H1 (cell line): ENCODE results near the gene ADRB1. TPM values are rescaled to one million over a fixed set of nuclear protein-coding genes. Genes with fewer than 3 reads are reported as not detected.

ENCODE experiments used
- CBX8 ChIP-seq: fragments of 300-800, 300-1000 bp; sonication (generic); IDR thresholded peaks from 2 replicates; pipeline ENCODE4 v1.7.1; 2016; ENCODE audit warnings: low read depth, low read length, borderline replicate concordance
- CHD1 ChIP-seq: IDR thresholded peaks from 2 replicates; pipeline ENCODE4 v1.6.1; 2012; ENCODE audit warnings: low read depth, low read length, improper control_type of control experiment
- CTBP2 ChIP-seq: IDR thresholded peaks from 2 replicates; pipeline ENCODE4 v1.7.0; 2011; ENCODE audit warnings: borderline replicate concordance, mild to moderate bottlenecking, moderate library complexity, mixed read lengths, low read length; ENCODE audit not compliant: insufficient read depth, insufficient read length
- EGR1 ChIP-seq: IDR thresholded peaks from 2 replicates; pipeline ENCODE4 v1.6.1; 2011; ENCODE audit warnings: low read depth, low read length, borderline replicate concordance
- JUND ChIP-seq: IDR thresholded peaks from 2 replicates; pipeline ENCODE4 v1.6.1; 2011; ENCODE audit warnings: mild to moderate bottlenecking, improper control_type of control experiment, low read length
- MAFK ChIP-seq: IDR thresholded peaks from 2 replicates; pipeline ENCODE4 v1.6.1; 2012; ENCODE audit warnings: low read depth, mild to moderate bottlenecking, improper control_type of control experiment, low read length
- RAD21 ChIP-seq, 2 experiments: IDR thresholded peaks in 1 of 2; conservative IDR thresholded peaks in 1 of 2; 2 replicates each; pipeline ENCODE4 v1.6.1; 2011; ENCODE audit warnings: low read depth in 2 of 2, low read length in 2 of 2, improper control_type of control experiment in 1 of 2, inconsistent platforms in 1 of 2, mild to moderate bottlenecking in 1 of 2, moderate library complexity in 1 of 2
- TAF1 ChIP-seq: IDR thresholded peaks from 2 replicates; pipeline ENCODE4 v1.6.1; 2011; ENCODE audit warnings: mild to moderate bottlenecking, low read depth, low read length
- TEAD4 ChIP-seq: IDR thresholded peaks from 2 replicates; pipeline ENCODE4 v1.6.1; 2012; ENCODE audit warnings: low read depth, low read length, inconsistent platforms, mixed read lengths
- polyA plus RNA-seq, 7 experiments: library from polyadenylated mRNA; depleted of rRNA in 3 of 7; stranded (reverse) in 5 of 7; unstranded in 2 of 7; fragments of >200 nt in 5 of 7; fragments of 200-250 nt in 2 of 7; gene quantifications; 1 replicate in 5 of 7; 2 replicates in 1 of 7; 4 replicates in 1 of 7; pipeline versions ENCODE4 v1.2.1 to v1.2.3, GENCODE V29; 2011 to 2013; ENCODE audit warnings: missing spikeins in 2 of 7, mixed read lengths in 2 of 7
- total RNA-seq: library from RNA; stranded (reverse); fragmentation: NEBNext Ultra II Directional; extraction: Animal tissue kit (Norgen Biotek cat#: 25700); gene quantifications from 2 replicates; pipeline ENCODE4 v1.2.1, GENCODE V29; 2021
- TF ChIP-seq, protein P1 (sequence below): fragments of 300-600 bp; sonication (generic); IDR thresholded peaks from 2 replicates; pipeline ENCODE4 v1.7.1; 2012; ENCODE audit warnings: low read length, moderate library complexity, mild to moderate bottlenecking, inconsistent platforms; ENCODE audit not compliant: insufficient replicate concordance
- TF ChIP-seq, protein P2 (sequence below): IDR thresholded peaks from 2 replicates; pipeline ENCODE4 v1.6.1; 2011; ENCODE audit warnings: low read length, improper control_type of control experiment

Gene ADRB1
- total and polyA plus RNA-seq, 2 of the 8 experiments (the other 6 are each of a cell fraction or from before 2014, with no cell fraction given) = 0.14 to 0.48 TPM

DNA sequence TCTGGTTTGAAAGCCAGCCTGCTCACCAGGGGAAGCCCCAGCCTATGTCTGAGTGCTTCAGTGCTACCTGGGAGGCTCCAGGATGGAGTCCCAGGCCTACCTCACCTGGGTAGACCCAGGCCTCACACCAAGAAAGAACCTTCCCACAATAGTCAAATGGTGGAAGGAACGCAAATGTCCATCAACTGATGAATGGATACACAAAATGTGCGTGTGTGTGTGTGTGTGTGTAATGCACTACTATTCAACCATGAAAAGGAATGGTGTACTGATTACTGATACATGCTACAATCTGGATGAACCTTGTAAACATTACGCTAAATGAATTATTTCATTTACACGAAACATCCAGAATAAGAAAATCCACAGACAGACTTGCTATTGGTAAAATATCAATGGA is 15.2 kb upstream of the ADRB1 start (continued):
- TF ChIP-seq, protein P1, sequence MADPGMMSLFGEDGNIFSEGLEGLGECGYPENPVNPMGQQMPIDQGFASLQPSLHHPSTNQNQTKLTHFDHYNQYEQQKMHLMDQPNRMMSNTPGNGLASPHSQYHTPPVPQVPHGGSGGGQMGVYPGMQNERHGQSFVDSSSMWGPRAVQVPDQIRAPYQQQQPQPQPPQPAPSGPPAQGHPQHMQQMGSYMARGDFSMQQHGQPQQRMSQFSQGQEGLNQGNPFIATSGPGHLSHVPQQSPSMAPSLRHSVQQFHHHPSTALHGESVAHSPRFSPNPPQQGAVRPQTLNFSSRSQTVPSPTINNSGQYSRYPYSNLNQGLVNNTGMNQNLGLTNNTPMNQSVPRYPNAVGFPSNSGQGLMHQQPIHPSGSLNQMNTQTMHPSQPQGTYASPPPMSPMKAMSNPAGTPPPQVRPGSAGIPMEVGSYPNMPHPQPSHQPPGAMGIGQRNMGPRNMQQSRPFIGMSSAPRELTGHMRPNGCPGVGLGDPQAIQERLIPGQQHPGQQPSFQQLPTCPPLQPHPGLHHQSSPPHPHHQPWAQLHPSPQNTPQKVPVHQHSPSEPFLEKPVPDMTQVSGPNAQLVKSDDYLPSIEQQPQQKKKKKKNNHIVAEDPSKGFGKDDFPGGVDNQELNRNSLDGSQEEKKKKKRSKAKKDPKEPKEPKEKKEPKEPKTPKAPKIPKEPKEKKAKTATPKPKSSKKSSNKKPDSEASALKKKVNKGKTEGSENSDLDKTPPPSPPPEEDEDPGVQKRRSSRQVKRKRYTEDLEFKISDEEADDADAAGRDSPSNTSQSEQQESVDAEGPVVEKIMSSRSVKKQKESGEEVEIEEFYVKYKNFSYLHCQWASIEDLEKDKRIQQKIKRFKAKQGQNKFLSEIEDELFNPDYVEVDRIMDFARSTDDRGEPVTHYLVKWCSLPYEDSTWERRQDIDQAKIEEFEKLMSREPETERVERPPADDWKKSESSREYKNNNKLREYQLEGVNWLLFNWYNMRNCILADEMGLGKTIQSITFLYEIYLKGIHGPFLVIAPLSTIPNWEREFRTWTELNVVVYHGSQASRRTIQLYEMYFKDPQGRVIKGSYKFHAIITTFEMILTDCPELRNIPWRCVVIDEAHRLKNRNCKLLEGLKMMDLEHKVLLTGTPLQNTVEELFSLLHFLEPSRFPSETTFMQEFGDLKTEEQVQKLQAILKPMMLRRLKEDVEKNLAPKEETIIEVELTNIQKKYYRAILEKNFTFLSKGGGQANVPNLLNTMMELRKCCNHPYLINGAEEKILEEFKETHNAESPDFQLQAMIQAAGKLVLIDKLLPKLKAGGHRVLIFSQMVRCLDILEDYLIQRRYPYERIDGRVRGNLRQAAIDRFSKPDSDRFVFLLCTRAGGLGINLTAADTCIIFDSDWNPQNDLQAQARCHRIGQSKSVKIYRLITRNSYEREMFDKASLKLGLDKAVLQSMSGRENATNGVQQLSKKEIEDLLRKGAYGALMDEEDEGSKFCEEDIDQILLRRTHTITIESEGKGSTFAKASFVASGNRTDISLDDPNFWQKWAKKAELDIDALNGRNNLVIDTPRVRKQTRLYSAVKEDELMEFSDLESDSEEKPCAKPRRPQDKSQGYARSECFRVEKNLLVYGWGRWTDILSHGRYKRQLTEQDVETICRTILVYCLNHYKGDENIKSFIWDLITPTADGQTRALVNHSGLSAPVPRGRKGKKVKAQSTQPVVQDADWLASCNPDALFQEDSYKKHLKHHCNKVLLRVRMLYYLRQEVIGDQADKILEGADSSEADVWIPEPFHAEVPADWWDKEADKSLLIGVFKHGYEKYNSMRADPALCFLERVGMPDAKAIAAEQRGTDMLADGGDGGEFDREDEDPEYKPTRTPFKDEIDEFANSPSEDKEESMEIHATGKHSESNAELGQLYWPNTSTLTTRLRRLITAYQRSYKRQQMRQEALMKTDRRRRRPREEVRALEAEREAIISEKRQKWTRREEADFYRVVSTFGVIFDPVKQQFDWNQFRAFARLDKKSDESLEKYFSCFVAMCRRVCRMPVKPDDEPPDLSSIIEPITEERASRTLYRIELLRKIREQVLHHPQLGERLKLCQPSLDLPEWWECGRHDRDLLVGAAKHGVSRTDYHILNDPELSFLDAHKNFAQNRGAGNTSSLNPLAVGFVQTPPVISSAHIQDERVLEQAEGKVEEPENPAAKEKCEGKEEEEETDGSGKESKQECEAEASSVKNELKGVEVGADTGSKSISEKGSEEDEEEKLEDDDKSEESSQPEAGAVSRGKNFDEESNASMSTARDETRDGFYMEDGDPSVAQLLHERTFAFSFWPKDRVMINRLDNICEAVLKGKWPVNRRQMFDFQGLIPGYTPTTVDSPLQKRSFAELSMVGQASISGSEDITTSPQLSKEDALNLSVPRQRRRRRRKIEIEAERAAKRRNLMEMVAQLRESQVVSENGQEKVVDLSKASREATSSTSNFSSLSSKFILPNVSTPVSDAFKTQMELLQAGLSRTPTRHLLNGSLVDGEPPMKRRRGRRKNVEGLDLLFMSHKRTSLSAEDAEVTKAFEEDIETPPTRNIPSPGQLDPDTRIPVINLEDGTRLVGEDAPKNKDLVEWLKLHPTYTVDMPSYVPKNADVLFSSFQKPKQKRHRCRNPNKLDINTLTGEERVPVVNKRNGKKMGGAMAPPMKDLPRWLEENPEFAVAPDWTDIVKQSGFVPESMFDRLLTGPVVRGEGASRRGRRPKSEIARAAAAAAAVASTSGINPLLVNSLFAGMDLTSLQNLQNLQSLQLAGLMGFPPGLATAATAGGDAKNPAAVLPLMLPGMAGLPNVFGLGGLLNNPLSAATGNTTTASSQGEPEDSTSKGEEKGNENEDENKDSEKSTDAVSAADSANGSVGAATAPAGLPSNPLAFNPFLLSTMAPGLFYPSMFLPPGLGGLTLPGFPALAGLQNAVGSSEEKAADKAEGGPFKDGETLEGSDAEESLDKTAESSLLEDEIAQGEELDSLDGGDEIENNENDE = no peak
- no peak for TF ChIP-seq JUND
- no peak for TF ChIP-seq EGR1
- no peak for TF ChIP-seq CHD1
- TF ChIP-seq CTBP2 = no peak
- TF ChIP-seq TAF1 = no peak
- no peak for TF ChIP-seq TEAD4
- no peak for TF ChIP-seq MAFK
- TF ChIP-seq RAD21 (IDR thresholded peaks at IDR 0.05 in 1 of 2, conservative IDR thresholded peaks at IDR 0.05 in 1 of 2; ENCODE audit: low read depth in 2 of 2, low read length in 2 of 2) = no peak
- no peak for TF ChIP-seq CBX8
- TF ChIP-seq, protein P2, sequence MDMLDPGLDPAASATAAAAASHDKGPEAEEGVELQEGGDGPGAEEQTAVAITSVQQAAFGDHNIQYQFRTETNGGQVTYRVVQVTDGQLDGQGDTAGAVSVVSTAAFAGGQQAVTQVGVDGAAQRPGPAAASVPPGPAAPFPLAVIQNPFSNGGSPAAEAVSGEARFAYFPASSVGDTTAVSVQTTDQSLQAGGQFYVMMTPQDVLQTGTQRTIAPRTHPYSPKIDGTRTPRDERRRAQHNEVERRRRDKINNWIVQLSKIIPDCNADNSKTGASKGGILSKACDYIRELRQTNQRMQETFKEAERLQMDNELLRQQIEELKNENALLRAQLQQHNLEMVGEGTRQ = no peak
